HEK293 (cell line): ENCODE measurements around the gene SLCO4A1.

ENCODE experiments used
- CTCF ChIA-PET: fragments of 350-600 bp; formaldehyde crosslinking; extraction: SDS; loops from one replicate; lab custom pipeline; 2021; ENCODE audit warnings: antibody characterized with exemption; lab: Yijun Ruan, JAX
- POLR2A ChIA-PET: fragments of 300-600 bp; formaldehyde crosslinking; extraction: SDS; loops from one replicate; lab custom pipeline; 2020; ENCODE audit warnings: antibody characterized with exemption, inconsistent platforms; lab: Yijun Ruan, JAX
- H3K27ac ChIP-seq: fragments of 200-500 bp; sonication (Bioruptor generic); 2 replicates; pipeline ENCODE4 v1.5.1; 2014; ENCODE audit warnings: low read depth, low read length, control low read depth, inconsistent platforms; ENCODE audit errors: extremely low read depth
- H3K36me3 ChIP-seq, 2 experiments: fragments of 200-500 bp in 1 of 2; sonication (Bioruptor generic) in 1 of 2; 1 replicate in 1 of 2; 2 replicates in 1 of 2; pipeline ENCODE4 v1.5.1; 2014 to 2017; ENCODE audit warnings: inconsistent platforms in 2 of 2, low read length in 2 of 2; ENCODE audit not compliant: control insufficient read depth in 2 of 2, insufficient read depth in 1 of 2
- H3K4me1 ChIP-seq: fragments of 200-500 bp; sonication (Bioruptor generic); 2 replicates; pipeline ENCODE4 v1.5.1; 2014; ENCODE audit warnings: mild to moderate bottlenecking, low read length, inconsistent platforms; ENCODE audit not compliant: control insufficient read depth, insufficient read depth
- H3K4me3 ChIP-seq: 2 replicates; pipeline ENCODE4 v1.5.1; 2011; ENCODE audit warnings: low read depth, mild to moderate bottlenecking, control low read depth, low read length, moderate library complexity
- H3K9me3 ChIP-seq: fragments of 200-500 bp; sonication (Bioruptor generic); 2 replicates; pipeline ENCODE4 v1.5.1; 2014; ENCODE audit warnings: low read depth, low read length, inconsistent platforms; ENCODE audit not compliant: control insufficient read depth, insufficient read depth
- HIC1 ChIP-seq: fragments of 450-650 bp; formaldehyde crosslinking; IDR thresholded peaks from 2 replicates; pipeline ENCODE4 v1.5.1; 2016; ENCODE audit warnings: missing biosample characterization, missing genetic modification characterization
- HOXA7 ChIP-seq: sonication (generic); formaldehyde crosslinking; IDR thresholded peaks from 2 replicates; pipeline ENCODE4 v1.8.1; 2022; ENCODE audit warnings: missing genetic modification reagents, borderline replicate concordance
- HOXD13 ChIP-seq: sonication (generic); formaldehyde crosslinking; IDR thresholded peaks from 2 replicates; pipeline ENCODE4 v1.8.0; 2022; ENCODE audit warnings: missing genetic modification reagents, borderline replicate concordance
- ZFHX2 ChIP-seq: fragments of 450-650 bp; formaldehyde crosslinking; conservative IDR thresholded peaks from 2 replicates; pipeline ENCODE4 v1.5.1; 2016; ENCODE audit warnings: missing biosample characterization, missing genetic modification characterization
- ZNF19 ChIP-seq: fragments of 450-650 bp; formaldehyde crosslinking; IDR thresholded peaks from 2 replicates; pipeline ENCODE4; 2016; ENCODE audit warnings: missing biosample characterization, missing genetic modification characterization, low read depth
- ZNF221 ChIP-seq: fragments of 450-650 bp; formaldehyde crosslinking; IDR thresholded peaks from 2 replicates; pipeline ENCODE4 v1.5.1; 2017; ENCODE audit warnings: missing biosample characterization, missing genetic modification characterization, borderline replicate concordance
- ZNF266 ChIP-seq: fragments of 450-650 bp; formaldehyde crosslinking; IDR thresholded peaks from 2 replicates; pipeline ENCODE4 v1.5.1; 2016; ENCODE audit warnings: missing biosample characterization, missing genetic modification characterization, low read depth
- ZNF274 ChIP-seq, 2 experiments: fragments of 200-500 bp in 1 of 2; fragments of 450-650 bp in 1 of 2; sonication (Bioruptor generic) in 1 of 2; formaldehyde crosslinking in 1 of 2; IDR thresholded peaks; 2 replicates each; pipeline versions ENCODE4 v1.5.1 to v1.6.1; 2014 to 2016; ENCODE audit warnings: borderline replicate concordance in 1 of 2, inconsistent platforms in 1 of 2, low read length in 1 of 2, missing biosample characterization in 1 of 2, missing genetic modification characterization in 1 of 2
- ZNF362 ChIP-seq: fragments of 450-650 bp; formaldehyde crosslinking; IDR thresholded peaks from 2 replicates; pipeline ENCODE4 v1.5.1; 2016; ENCODE audit warnings: missing biosample characterization, missing genetic modification characterization
- ZNF394 ChIP-seq: fragments of 450-650 bp; formaldehyde crosslinking; IDR thresholded peaks from 2 replicates; pipeline ENCODE4 v1.5.1; 2016; ENCODE audit warnings: missing biosample characterization, missing genetic modification characterization, mild to moderate bottlenecking, moderate library complexity, borderline replicate concordance
- ZNF514 ChIP-seq: fragments of 450-650 bp; formaldehyde crosslinking; IDR thresholded peaks from 2 replicates; pipeline ENCODE4 v1.5.1; 2016; ENCODE audit warnings: missing biosample characterization, missing genetic modification characterization
- ZNF521 ChIP-seq: fragments of 450-650 bp; formaldehyde crosslinking; IDR thresholded peaks from 2 replicates; pipeline ENCODE4 v1.5.1; 2017; ENCODE audit warnings: missing biosample characterization, mild to moderate bottlenecking, missing genetic modification characterization
- ZNF560 ChIP-seq: fragments of 450-650 bp; formaldehyde crosslinking; IDR thresholded peaks from 2 replicates; pipeline ENCODE4 v1.5.1; 2017; ENCODE audit warnings: missing biosample characterization, missing genetic modification characterization, borderline replicate concordance
- ZNF596 ChIP-seq: fragments of 450-650 bp; IDR thresholded peaks from 2 replicates; pipeline ENCODE4 v1.5.0; 2018; ENCODE audit warnings: missing biosample characterization, mild to moderate bottlenecking, missing genetic modification characterization, moderate library complexity
- ZNF677 ChIP-seq: fragments of 450-650 bp; IDR thresholded peaks from 2 replicates; pipeline ENCODE4 v1.5.0; 2018; ENCODE audit warnings: missing biosample characterization, mild to moderate bottlenecking, missing genetic modification characterization, moderate library complexity
- ZNF792 ChIP-seq: fragments of 450-650 bp; formaldehyde crosslinking; IDR thresholded peaks from 2 replicates; pipeline ENCODE4 v1.5.1; 2016; ENCODE audit warnings: missing biosample characterization, missing genetic modification characterization
- ZSCAN4 ChIP-seq: fragments of 450-650 bp; formaldehyde crosslinking; IDR thresholded peaks from 2 replicates; pipeline ENCODE4 v1.5.1; 2017; ENCODE audit warnings: missing biosample characterization, missing genetic modification characterization
- TF ChIP-seq, protein P1 (sequence below): fragments of 450-650 bp; formaldehyde crosslinking; IDR thresholded peaks from 2 replicates; pipeline ENCODE4 v1.5.1; 2016; ENCODE audit warnings: missing biosample characterization, missing genetic modification characterization
- TF ChIP-seq, protein P2 (sequence below): sonication (generic); formaldehyde crosslinking; IDR thresholded peaks from 2 replicates; pipeline ENCODE4 v1.8.1; 2022; ENCODE audit warnings: mild to moderate bottlenecking, moderate library complexity, missing genetic modification reagents
- TF ChIP-seq, protein P3 (sequence below): fragments of 450-650 bp; formaldehyde crosslinking; IDR thresholded peaks from 2 replicates; pipeline ENCODE4 v1.5.1; 2016; ENCODE audit warnings: missing biosample characterization, missing genetic modification characterization

The SLCO4A1 gene

DNA sequence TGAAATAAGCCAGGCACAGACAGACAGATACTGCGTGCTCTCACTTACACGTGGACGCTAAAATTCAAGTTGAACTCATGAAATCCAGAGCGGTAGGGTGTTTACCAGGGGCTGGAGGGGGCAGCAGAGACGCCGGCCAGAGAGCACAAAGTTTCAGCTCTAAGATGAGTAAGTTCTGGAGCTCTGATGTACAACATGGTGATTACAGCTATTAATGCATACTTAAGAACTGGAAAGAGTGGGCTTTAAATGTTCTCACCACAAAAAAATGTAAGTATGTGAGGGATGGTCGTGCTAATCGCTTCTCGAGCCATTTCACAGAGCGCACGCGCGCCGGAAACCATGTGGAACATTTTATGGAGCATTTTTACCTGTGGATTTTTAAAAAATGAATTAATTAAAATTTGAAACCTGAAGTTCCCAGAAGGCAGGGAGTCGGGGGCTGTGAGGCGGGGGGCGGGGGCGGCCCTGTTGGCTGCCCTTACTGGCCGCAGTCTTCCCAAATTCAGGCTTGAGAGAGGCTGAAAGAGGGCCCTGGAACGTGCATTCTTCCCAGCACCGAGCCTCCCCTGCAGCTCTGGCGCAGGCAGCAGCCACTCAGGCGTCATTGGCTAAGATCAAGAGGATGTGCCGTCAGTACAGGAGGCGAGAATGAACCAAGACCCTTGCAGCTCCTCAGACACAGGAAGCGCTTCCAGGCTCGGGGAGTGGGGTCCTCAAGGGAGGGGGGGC is 8.5 kb upstream of the SLCO4A1 start (continued):
- TF ChIP-seq, protein P1, sequence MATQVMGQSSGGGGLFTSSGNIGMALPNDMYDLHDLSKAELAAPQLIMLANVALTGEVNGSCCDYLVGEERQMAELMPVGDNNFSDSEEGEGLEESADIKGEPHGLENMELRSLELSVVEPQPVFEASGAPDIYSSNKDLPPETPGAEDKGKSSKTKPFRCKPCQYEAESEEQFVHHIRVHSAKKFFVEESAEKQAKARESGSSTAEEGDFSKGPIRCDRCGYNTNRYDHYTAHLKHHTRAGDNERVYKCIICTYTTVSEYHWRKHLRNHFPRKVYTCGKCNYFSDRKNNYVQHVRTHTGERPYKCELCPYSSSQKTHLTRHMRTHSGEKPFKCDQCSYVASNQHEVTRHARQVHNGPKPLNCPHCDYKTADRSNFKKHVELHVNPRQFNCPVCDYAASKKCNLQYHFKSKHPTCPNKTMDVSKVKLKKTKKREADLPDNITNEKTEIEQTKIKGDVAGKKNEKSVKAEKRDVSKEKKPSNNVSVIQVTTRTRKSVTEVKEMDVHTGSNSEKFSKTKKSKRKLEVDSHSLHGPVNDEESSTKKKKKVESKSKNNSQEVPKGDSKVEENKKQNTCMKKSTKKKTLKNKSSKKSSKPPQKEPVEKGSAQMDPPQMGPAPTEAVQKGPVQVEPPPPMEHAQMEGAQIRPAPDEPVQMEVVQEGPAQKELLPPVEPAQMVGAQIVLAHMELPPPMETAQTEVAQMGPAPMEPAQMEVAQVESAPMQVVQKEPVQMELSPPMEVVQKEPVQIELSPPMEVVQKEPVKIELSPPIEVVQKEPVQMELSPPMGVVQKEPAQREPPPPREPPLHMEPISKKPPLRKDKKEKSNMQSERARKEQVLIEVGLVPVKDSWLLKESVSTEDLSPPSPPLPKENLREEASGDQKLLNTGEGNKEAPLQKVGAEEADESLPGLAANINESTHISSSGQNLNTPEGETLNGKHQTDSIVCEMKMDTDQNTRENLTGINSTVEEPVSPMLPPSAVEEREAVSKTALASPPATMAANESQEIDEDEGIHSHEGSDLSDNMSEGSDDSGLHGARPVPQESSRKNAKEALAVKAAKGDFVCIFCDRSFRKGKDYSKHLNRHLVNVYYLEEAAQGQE: no peak
- TF ChIP-seq, protein P2, sequence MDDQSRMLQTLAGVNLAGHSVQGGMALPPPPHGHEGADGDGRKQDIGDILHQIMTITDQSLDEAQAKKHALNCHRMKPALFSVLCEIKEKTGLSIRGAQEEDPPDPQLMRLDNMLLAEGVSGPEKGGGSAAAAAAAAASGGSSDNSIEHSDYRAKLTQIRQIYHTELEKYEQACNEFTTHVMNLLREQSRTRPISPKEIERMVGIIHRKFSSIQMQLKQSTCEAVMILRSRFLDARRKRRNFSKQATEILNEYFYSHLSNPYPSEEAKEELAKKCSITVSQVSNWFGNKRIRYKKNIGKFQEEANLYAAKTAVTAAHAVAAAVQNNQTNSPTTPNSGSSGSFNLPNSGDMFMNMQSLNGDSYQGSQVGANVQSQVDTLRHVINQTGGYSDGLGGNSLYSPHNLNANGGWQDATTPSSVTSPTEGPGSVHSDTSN (CRISPR knock-in tag): no peak
- no peak for TF ChIP-seq ZNF560
- no peak for TF ChIP-seq ZNF596 (tag by site-specific recombination)
- no peak for TF ChIP-seq ZNF266 (tag by site-specific recombination)
- no peak for TF ChIP-seq HOXD13

DNA sequence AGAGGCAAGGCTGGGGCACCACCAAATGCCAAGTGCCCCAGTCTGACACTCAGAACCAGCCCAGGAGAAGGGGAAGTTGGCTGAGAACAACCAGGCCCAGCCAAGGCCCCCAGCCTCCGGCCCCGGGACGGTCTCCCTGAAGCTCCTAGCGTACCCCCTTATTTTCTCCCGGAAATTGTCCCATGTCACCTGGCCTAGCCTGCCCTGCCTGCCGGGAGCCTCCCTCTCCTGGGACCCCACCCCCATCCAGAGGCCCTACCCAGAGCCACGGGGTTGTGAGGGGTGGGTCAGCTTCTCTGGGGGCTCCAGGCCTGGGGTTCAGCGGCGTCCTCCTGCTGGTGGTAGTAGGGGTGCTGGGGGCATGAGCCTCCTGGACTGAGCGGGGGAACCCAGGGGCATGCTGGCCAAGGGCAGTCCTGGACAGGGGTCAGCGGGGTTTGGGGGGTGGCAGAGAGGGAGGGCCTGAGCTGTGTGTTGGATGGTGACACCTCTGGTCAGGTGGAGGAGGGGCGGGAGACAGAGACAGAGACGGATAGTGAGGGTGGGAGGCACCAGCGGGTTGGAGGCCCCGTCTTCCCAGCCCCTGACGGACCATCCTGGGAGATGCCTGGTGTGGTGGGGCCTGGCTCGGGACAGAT is 7.9 kb upstream of the SLCO4A1 start:
- TF ChIP-seq ZNF394 (tag by site-specific recombination) (no peak), ZNF677 (tag by site-specific recombination) (no peak), HOXA7 (no peak), ZNF362 (tag by site-specific recombination) (no peak)
- ChIA-PET CTCF (no interaction called here), POLR2A (no interaction called here)
- H3K9me3 ChIP-seq: no peaks in the 10 kb centered on the region
- no peaks in the 10 kb centered on the region for H3K36me3 ChIP-seq
- no peak overlapping the region for H3K4me3 ChIP-seq
- no peaks in the 10 kb centered on the region for H3K4me1 ChIP-seq
- no peak overlapping the region for H3K27ac ChIP-seq

- POLR2A ChIA-PET: no interaction called here
- H3K4me3 ChIP-seq: no peak overlapping the region
- no peaks in the 10 kb centered on the region for H3K9me3 ChIP-seq
- H3K27ac ChIP-seq: no peak overlapping the region
- no peaks in the 10 kb centered on the region for H3K36me3 ChIP-seq
- CTCF ChIA-PET: no interaction called here
- no peaks in the 10 kb centered on the region for H3K4me1 ChIP-seq
- TF ChIP-seq, protein P3, sequence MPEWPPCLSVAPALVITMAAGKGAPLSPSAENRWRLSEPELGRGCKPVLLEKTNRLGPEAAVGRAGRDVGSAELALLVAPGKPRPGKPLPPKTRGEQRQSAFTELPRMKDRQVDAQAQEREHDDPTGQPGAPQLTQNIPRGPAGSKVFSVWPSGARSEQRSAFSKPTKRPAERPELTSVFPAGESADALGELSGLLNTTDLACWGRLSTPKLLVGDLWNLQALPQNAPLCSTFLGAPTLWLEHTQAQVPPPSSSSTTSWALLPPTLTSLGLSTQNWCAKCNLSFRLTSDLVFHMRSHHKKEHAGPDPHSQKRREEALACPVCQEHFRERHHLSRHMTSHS (tag by site-specific recombination): no peak
- TF ChIP-seq HIC1 (tag by site-specific recombination) (no peak), ZNF521 (tag by site-specific recombination) (no peak), ZNF274 (IDR thresholded peaks at IDR 0.05; ENCODE audit: low read length) (no peak), ZNF274 (tag by site-specific recombination; IDR thresholded peaks at IDR 0.05; ENCODE audit: borderline replicate concordance) (no peak), ZNF221 (tag by site-specific recombination) (no peak), ZNF792 (tag by site-specific recombination) (no peak), ZNF19 (tag by site-specific recombination) (no peak), ZFHX2 (no peak), ZNF514 (tag by site-specific recombination) (no peak), ZNF362 (tag by site-specific recombination) (no peak), ZSCAN4 (tag by site-specific recombination) (no peak)
Measured at GRCh38 chr20:62635232-62635631, 7.1 kb upstream of the SLCO4A1 start.
